Sigmoid colon (tissue), 7 donors: ENCODE results near the gene CLVS2. TPM values are rescaled to one million over a fixed set of nuclear protein-coding genes. Genes with fewer than 3 reads are reported as not detected.

Experiments
- DNase-seq: peaks from one replicate; pipeline ENCODE4 v3.0.0-alpha.2; 2019
- H3K27ac ChIP-seq, 4 donors: fragments of 200-600 bp; sonication (generic); one replicate each; pipeline ENCODE4 v1.5.1; 2016 to 2019; ENCODE audit warnings: mild to moderate bottlenecking in 1 of 4
- H3K27me3 ChIP-seq, 3 donors: fragments of 200-600 bp; sonication (generic); one replicate each; pipeline ENCODE4 v1.5.1; 2019; ENCODE audit warnings: mild to moderate bottlenecking in 1 of 3
- H3K36me3 ChIP-seq, 4 donors: fragments of 200-600 bp; sonication (generic); one replicate each; pipeline ENCODE4 v1.5.1; 2016 to 2019
- H3K4me1 ChIP-seq, 4 donors: fragments of 200-600 bp; sonication (generic); one replicate each; pipeline ENCODE4 v1.5.1; 2017 to 2019
- H3K4me3 ChIP-seq, 4 donors: fragments of 200-600 bp; sonication (generic); one replicate each; pipeline ENCODE4 v1.5.1; 2017 to 2019; ENCODE audit warnings: mild to moderate bottlenecking in 2 of 4, moderate library complexity in 1 of 4
- H3K9me3 ChIP-seq, 4 donors: fragments of 200-600 bp in 3 of 4; sonication (generic) in 3 of 4; one replicate each; pipeline versions ENCODE4 v1.5.1 to v1.6.1; 2013 to 2019
- EP300 ChIP-seq, 4 donors: sonication (generic); formaldehyde crosslinking; IDR thresholded peaks; one replicate each; pipeline ENCODE4 v1.6.1; 2017; ENCODE audit warnings: antibody characterized with exemption in 4 of 4
- POLR2A ChIP-seq, 2 donors: fragments of 450-650 bp; IDR thresholded peaks; one replicate each; pipeline ENCODE4 v1.6.1; 2016; ENCODE audit warnings: antibody characterized with exemption in 2 of 2, mild to moderate bottlenecking in 2 of 2, moderate library complexity in 2 of 2
- POLR2AphosphoS5 ChIP-seq, 4 donors: sonication (generic); formaldehyde crosslinking; IDR thresholded peaks; one replicate each; pipeline ENCODE4 v1.6.1; 2017; ENCODE audit warnings: antibody characterized with exemption in 4 of 4
- WGBS, 2 donors: extraction: QIAGEN DNeasy Blood & Tissue Kit; methylation state at CpG; one replicate each; pipeline ENCODE4 v1.1.7; 2013; 5-methylcytosine and 5-hydroxymethylcytosine counted together
- intact Hi-C: fragments of 100-400 bp; cut with DNase I; formaldehyde crosslinking; loops from one replicate; pipeline ENCODE4 v1.15.1; 2023
- polyA plus RNA-seq, 3 donors: library from polyadenylated mRNA; stranded (reverse); fragments of 200-250 nt; gene quantifications; one replicate each; pipeline ENCODE4 v1.2.3, GENCODE V29; 2013
- total RNA-seq, 4 donors: library from RNA; depleted of rRNA; stranded (reverse); fragments of >200 nt; gene quantifications; one replicate each; pipeline ENCODE4 v1.1.0, GENCODE V29; 2016
- TF ChIP-seq, protein P1 (sequence below), 4 experiments: fragments of 450-650 bp in 3 of 4; fragments of 200-600 bp in 1 of 4; IDR thresholded peaks; one replicate each; pipeline ENCODE4 v1.5.1; 2016 to 2019; ENCODE audit warnings: antibody characterized with exemption in 4 of 4, mild to moderate bottlenecking in 3 of 4, moderate library complexity in 2 of 4
- donor health status: healthy with polysubstance abuse.
- donor health status: Bipolar disorder and iron deficiency.
- donor health status: healthy.

The CLVS2 gene
- total and polyA plus RNA-seq, 7 donors, result 0.20 to 7.5 (median 1.8) TPM; not detected in 2

DNA sequence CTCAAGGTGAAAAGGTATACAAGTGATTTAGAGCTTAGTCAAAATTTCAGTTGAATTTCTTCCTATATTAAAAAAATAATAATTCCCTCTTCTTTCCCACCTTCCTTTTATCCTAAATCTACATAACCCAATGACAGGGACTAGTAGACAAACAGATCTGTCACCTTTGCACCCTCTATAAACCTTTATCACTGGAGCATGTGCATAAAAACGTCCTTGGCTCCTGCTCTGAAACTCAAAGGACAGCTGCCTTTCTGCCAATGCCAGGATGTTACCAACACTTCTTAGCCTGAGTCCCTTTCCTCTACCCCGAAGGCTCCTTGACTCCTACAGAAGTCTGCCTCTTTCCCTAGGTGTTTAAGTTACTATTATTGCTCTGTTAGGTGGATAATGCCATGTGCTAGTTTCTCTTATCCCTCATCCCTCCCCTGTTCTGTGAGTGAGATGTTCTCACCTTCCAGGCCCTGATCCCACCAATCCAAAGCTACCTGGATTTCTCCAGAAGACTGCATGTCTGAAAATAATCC, 4.3 kb downstream of the CLVS2 start:
- Histone ChIP-seq H3K4me3 (no peak overlapping the region), H3K27ac (no peak overlapping the region), H3K4me1 (peaks cover 0 to 15% (median 6%) of the 10 kb centered on the region in 4 donors), H3K9me3 (no peaks in the 10 kb centered on the region), H3K36me3 (no peaks in the 10 kb centered on the region), H3K27me3 (peaks cover 0 to 22% (median 0%) of the 10 kb centered on the region in 3 donors)
- TF ChIP-seq POLR2AphosphoS5 (IDR thresholded peaks at IDR 0.05), result no peak
- no peak for TF ChIP-seq POLR2A (IDR thresholded peaks at IDR 0.05)
- TF ChIP-seq, protein P1, sequence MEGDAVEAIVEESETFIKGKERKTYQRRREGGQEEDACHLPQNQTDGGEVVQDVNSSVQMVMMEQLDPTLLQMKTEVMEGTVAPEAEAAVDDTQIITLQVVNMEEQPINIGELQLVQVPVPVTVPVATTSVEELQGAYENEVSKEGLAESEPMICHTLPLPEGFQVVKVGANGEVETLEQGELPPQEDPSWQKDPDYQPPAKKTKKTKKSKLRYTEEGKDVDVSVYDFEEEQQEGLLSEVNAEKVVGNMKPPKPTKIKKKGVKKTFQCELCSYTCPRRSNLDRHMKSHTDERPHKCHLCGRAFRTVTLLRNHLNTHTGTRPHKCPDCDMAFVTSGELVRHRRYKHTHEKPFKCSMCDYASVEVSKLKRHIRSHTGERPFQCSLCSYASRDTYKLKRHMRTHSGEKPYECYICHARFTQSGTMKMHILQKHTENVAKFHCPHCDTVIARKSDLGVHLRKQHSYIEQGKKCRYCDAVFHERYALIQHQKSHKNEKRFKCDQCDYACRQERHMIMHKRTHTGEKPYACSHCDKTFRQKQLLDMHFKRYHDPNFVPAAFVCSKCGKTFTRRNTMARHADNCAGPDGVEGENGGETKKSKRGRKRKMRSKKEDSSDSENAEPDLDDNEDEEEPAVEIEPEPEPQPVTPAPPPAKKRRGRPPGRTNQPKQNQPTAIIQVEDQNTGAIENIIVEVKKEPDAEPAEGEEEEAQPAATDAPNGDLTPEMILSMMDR (IDR thresholded peaks at IDR 0.05), result no peak
- no peak for TF ChIP-seq EP300 (IDR thresholded peaks at IDR 0.05)
- 15 to 35% methylated on average over 2 of the region's 2 CpGs for WGBS, 2 donors
- intact Hi-C loops, result no loop called here
- no peak for DNase-seq

DNA sequence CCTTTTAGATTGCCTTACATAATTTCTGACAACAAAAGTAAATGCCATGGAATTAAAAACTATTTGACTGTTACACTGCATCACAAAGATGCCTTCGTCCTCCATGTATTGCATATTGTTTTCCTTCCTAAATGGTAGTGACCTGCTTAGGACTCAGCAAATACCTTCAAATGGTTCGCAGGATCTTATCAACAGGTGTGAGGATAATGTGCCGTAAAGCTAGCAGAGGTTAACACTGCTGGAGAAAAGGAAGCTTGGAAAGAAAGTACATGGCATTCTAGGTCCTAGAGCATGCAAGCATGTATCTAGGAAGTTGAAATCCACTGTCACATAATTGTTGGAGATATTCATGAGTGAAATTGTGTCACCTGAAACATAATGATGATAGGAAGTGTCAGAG, 5.5 kb downstream of the CLVS2 start:
- peaks cover 0 to 10% (median 0%) of the 10 kb centered on the region in 3 donors for H3K27me3 ChIP-seq
- intact Hi-C loops, result no loop called here
- no peaks in the 10 kb centered on the region for H3K36me3 ChIP-seq
- H3K4me3 ChIP-seq, result no peak overlapping the region
- TF ChIP-seq POLR2A (IDR thresholded peaks at IDR 0.05) (no peak), EP300 (IDR thresholded peaks at IDR 0.05) (no peak), POLR2AphosphoS5 (IDR thresholded peaks at IDR 0.05) (no peak)
- TF ChIP-seq, protein P1 (IDR thresholded peaks at IDR 0.05), result no peak
- WGBS, 2 donors, result 53 to 79% methylated on average over 3 of the region's 3 CpGs
- H3K4me1 ChIP-seq, result peaks cover 0 to 3% (median 2%) of the 10 kb centered on the region in 4 donors
- no peak overlapping the region for H3K27ac ChIP-seq
- DNase-seq, result no peak
- H3K9me3 ChIP-seq, result no peaks in the 10 kb centered on the region

DNA sequence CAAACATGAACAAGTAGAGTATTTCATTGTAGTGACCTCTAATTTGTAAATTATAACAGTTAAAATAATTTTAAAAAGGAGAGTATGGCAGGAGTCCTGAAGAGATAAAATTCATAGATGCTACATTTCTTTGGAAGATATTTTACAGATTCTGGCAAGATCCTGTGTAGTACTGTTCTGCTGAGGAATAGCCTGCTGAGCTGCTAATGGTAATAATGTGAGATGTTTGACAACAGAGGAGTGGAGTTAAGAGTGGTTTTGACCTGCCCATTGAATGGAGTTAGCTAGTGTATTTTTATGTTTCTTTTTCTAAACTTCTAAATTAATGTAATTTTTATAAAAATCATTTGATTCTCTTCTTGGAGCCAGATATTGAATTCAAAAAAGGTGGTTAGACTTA, 11.8 kb downstream of the CLVS2 start:
- no peaks in the 10 kb centered on the region for H3K9me3 ChIP-seq
- H3K27me3 ChIP-seq, result no peaks in the 10 kb centered on the region
- no peak for DNase-seq
- intact Hi-C loops, result no loop called here
- H3K27ac ChIP-seq, result no peak overlapping the region
- H3K36me3 ChIP-seq, result no peaks in the 10 kb centered on the region
- H3K4me3 ChIP-seq, result no peak overlapping the region
- H3K4me1 ChIP-seq, result no peaks in the 10 kb centered on the region
- no peak for TF ChIP-seq POLR2A (IDR thresholded peaks at IDR 0.05)
- no peak for TF ChIP-seq EP300 (IDR thresholded peaks at IDR 0.05)
- TF ChIP-seq, protein P1 (IDR thresholded peaks at IDR 0.05), result no peak
- TF ChIP-seq POLR2AphosphoS5 (IDR thresholded peaks at IDR 0.05), result no peak

DNA sequence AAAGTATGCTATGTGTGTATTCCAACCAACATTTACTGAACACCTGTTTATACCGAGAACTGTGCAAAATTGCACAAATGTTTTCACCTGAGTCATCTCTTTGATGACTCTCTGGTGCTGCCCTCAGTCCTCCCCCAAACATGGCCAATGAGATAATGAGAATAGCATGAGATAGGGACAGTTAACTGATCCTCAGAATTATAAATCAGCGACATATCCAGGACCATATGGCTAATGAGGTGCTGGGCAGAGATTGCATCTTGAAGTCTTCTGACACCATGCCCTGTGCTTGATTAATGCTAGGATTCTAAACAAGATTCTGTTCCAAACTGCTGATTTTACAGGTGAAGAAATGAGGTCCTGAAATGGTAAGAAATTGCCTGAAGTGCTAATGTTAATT, 13.0 kb downstream of the CLVS2 start:
- Histone ChIP-seq H3K36me3 (no peaks in the 10 kb centered on the region), H3K4me1 (no peaks in the 10 kb centered on the region), H3K4me3 (no peak overlapping the region), H3K9me3 (no peaks in the 10 kb centered on the region), H3K27ac (no peak overlapping the region), H3K27me3 (no peaks in the 10 kb centered on the region)
- WGBS, 2 donors, result 70 to 84% methylated on average over 2 of the region's 2 CpGs
- TF ChIP-seq, protein P1 (IDR thresholded peaks at IDR 0.05), result no peak
- TF ChIP-seq POLR2A (IDR thresholded peaks at IDR 0.05) (no peak), POLR2AphosphoS5 (IDR thresholded peaks at IDR 0.05) (no peak), EP300 (IDR thresholded peaks at IDR 0.05) (no peak)
- intact Hi-C loops, result no loop called here
- DNase-seq, result no peak

DNA sequence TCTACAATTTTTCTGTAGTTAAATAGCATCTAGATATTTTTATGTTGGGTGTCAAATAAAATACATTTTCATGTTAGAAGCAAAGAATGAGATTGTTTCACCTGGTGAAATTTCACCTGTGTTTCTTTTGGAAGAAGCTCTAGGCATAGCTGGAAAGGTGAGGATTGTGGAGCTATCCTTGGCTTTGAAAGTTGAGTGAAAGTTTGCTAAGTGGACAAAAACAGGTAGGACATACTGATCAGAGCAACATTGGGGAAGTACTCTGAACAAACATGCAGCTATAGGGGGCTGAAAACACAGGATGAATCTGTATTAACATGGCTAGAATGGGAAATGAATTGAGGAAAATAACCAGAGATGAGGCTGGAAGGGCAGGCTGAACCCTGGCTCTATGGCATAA, 18.8 kb downstream of the CLVS2 start:
- intact Hi-C loops, result no loop called here
- DNase-seq, result no peak
- H3K4me1 ChIP-seq, result peaks cover 0 to 3% (median 0%) of the 10 kb centered on the region in 4 donors
- no peaks in the 10 kb centered on the region for H3K9me3 ChIP-seq
- TF ChIP-seq, protein P1 (IDR thresholded peaks at IDR 0.05), result no peak
- TF ChIP-seq POLR2A (IDR thresholded peaks at IDR 0.05) (no peak), POLR2AphosphoS5 (IDR thresholded peaks at IDR 0.05) (no peak), EP300 (IDR thresholded peaks at IDR 0.05) (no peak)
- H3K27me3 ChIP-seq, result no peaks in the 10 kb centered on the region
- H3K36me3 ChIP-seq, result no peaks in the 10 kb centered on the region
- H3K4me3 ChIP-seq, result no peak overlapping the region
- no peak overlapping the region for H3K27ac ChIP-seq
